GM18498 (cell line): Measurements from ENCODE around the gene TRABD2A.
"Not testable (repeated sequence)": the region's sequence is repeated elsewhere in the genome, so short reads cannot be mapped to it uniquely, and the experiment has no call there.

ENCODE experiments used
- ATAC-seq: cut with Tn5 transposase; IDR thresholded peaks from one replicate; pipeline ENCODE4 v1.9.1; 2021; ENCODE audit warnings: mild to moderate bottlenecking, moderate library complexity; ENCODE audit not compliant: unreplicated experiment

Gene TRABD2A, protein sequence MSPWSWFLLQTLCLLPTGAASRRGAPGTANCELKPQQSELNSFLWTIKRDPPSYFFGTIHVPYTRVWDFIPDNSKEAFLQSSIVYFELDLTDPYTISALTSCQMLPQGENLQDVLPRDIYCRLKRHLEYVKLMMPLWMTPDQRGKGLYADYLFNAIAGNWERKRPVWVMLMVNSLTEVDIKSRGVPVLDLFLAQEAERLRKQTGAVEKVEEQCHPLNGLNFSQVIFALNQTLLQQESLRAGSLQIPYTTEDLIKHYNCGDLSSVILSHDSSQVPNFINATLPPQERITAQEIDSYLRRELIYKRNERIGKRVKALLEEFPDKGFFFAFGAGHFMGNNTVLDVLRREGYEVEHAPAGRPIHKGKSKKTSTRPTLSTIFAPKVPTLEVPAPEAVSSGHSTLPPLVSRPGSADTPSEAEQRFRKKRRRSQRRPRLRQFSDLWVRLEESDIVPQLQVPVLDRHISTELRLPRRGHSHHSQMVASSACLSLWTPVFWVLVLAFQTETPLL

DNA sequence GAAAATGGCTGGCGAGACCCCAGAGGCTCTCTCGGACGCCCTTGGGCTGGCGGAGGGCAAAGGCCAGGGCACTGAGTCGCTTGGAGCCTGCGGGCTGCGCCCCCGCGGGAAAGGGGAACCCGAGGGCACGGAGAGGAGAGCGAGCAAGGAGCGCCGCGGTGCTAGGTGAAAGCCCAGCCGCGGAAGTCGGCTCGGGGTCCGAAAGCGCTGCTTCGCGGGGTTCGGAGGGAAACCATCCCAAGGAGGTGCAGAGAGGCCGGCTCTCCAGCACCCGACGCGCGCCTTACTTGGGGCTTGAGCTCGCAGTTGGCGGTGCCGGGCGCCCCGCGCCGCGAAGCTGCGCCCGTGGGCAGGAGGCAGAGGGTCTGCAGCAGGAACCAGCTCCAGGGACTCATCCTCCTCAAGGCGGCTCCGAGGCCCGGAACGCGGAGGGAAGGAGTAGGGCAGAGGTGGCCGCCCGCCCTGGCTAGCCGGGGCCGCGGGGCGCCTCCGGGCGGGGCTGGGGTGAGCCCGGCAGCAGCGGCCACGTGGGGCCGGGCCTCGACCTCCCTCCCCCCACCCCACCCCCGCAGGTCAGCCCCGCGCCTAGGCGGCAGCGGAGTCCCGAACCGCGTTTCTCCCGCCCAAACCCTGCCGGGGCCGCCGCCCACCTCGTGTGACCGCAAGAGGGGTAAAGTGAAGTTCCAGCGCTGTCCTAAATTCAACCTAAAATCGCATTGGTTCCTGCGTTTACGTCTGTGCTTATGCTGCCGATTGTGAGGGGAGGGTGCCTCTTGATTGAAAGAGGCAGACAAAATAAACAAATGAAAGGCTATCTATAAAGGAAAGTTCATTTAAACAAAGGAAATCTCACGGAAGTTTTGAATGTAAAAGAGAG is at the start of gene TRABD2A:
TRABD2A (minus strand) TSS at position 440 of the 877 bp plus-strand sequence; CDS start at position 395, 45 bp downstream.
- peak; percentile 25 for ATAC-seq

DNA sequence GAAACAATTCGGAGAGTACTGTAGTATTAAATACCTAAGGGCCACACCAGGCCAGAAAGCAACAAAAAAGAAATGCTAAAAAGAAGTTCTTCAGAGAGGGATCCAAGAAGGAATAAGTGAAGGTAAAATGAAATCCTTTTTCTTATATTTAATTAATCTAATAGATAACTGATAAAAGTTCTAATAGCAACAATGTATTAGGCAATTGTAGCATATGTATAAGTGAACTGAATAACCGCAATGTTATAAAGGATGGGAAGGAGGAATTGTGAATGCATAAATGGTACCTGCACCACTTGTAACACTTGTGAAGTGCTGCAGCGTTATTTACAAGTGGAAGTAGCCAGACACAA is 46.4 kb upstream of the TRABD2A start:
- ATAC-seq = no peak

DNA sequence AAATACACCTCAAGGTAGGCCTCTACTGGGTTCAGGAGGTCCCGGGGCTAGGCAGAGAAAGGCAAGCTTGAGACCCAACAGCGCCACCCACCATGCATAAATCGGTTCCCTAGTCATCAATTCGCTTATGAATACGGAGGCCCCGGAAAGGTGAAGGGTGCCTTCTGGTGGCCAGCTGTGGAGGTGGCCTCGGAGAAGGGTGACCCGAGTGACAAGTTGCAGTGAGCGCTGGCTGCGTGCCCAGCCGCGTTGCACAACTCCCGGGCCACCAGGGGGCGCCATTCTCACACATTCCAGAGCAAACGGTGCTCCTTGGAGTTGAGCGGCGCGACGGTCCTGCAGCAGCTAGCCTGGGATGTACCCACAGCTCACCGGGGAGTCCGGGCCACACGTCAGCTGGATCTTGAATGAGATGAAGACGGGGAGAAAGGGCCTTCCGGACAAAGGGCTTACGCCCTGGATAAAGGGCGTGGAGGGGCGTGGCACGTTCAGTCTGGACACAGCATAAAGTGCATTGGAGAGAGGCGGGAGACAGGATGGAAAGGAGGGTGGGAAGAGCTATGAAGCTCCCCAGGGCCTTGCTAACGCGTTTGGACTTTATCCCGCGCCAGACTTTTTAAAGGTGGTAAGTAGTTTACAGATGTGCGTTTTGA is 45.0 kb upstream of the TRABD2A start:
- peak; percentile 83 for ATAC-seq

DNA sequence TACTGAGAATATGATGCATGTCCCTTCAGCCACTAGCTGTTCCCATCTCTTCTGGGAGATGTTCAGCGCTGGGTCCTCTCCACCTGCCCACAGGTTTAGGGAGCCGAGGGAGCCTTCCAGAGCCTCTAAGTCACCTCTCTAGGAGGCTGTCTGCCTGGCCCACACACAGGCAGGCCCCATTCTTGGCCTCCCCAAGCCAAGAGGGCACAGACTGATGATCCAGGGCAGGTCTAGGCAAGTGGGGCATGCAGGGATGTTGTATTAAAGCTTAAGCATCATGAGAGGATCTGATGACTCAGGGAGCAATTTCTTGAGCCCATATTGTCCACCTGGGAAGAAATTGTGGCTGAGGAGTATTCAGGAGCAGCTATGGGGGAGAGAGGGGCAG is 44.4 kb upstream of the TRABD2A start:
- peak; percentile 3 for ATAC-seq

DNA sequence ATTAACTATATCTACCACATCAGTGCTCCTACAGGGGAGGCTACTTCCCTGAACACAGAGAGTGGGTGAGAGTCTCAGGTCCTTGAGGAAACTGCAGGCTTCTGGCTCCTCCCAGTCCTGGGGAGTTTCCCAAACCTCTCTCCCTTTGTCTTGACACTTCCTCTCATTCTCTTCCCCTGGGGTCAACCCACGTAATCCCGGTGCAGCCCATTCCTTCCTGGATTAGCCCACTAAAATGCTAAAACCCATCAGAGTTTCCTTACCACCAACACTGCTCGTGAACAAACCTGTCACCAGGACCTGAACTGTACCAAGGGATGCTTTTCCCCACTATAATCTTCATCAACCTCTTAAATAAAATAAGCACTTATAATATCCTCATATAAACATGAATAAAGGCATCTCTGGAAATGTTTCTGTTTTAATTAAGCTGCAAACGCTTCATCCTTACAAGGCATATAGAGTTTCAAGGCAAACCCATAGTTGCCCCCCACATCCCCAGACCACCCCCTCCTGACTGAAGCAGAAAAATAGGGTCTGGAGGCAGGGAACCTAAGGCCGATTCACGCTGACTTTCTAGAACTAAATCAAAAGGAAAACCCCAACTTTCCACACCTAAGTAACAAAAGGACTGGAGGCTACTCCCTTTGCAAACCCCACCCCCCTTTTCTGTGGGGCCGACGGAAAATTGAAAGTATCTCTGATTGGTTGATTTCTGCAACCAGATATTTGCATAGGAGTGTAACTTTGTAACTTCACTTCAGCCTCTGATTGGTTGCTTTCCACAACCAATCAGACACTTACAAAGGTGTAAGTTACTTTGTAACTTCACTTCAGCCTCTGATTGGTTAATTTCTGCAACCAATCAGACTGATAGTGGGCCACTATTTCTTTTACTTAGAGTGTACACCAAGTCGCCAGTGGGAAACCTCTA is 43.6 kb upstream of the TRABD2A start:
- peak; percentile 13 for ATAC-seq

DNA sequence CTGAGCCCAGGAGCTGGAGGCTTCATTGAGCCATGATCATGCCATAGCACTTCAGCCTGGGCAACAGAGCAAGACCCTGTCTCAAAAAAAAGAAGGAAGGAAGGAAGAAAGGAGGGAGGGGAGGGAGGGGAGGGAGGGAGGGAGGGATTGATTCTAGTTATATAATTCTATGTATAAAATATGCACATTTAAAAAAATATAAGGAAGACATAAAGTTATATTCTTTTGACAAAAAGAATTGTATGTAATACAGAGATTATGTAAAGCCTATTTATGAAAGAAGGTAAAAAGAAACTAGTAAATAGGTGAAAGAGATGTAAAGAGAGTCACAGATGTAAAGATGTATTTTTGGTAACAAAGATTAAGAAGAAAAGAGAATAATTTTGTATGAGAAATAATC is 42.1 kb upstream of the TRABD2A start:
- no peak for ATAC-seq

DNA sequence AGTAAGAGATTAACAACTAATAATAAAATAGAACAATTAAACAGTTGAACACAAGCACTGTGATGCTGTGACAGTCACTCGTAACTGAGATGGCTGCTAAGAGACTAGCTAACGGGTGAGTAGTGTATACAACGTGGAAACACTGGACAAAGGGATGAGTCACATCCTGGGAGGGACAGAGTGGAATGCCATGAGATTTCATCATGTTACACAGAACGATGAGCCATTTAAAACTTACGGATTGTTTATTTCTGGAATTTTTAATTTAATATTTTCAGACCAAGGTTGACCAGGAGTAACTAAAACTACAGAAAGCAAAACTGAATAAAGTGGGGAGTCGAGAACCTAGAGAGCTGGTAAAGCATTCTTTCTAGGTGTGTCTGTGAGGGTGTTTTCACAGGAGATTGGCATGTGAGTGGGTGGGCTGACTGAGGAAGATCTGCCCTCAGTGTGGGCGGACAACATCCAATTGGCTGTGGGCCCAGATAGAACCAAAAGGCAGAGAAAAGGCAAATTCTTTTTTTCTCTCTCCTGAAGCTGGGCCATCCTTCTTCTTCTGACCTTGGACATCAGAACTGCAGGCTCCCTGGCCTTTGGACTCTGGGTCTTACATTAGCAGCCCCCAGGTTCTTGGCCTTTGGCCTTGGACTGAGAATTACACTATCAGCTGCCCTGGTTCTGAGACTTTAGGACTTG is 39.1 kb upstream of the TRABD2A start:
- ATAC-seq = peak; percentile 72

DNA sequence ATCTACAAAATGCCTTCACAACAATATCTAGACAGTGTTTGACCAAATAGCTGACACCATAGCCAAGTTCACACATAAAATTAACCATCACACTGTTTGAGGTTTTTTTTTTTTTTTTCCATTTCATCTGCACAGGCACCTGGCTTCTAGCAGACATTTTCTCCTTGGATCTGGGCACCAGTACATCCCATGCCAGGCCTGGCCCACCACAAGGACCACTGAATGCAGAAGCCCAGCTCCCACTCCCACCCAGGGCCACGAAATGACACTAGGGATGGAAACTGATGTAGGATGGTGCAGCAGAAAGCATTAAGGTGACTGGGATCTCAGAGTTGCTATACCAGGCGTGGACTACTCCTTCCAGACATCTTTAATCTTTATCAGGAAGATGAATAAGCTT is 37.5 kb upstream of the TRABD2A start:
- ATAC-seq = no peak

DNA sequence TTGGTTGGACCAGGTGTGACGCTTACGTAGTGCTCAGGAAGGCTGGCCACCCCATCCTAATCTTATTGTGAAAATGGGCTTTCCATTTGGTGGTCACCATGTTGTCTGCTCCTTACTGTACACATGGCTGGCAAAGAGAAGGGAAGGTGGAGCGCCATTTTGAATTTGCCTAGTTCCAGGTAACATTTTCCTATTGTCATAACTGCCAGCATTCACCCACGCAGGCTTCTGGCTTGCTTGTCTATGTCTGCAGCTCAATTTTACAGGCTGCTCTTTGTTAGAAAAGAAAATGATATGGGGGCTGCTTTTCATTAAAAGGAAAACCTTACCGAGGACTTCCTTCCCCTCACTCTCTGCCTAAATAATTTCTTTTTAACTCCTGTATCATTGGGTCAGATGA is 36.9 kb upstream of the TRABD2A start:
- not testable (repeated sequence) for ATAC-seq

DNA sequence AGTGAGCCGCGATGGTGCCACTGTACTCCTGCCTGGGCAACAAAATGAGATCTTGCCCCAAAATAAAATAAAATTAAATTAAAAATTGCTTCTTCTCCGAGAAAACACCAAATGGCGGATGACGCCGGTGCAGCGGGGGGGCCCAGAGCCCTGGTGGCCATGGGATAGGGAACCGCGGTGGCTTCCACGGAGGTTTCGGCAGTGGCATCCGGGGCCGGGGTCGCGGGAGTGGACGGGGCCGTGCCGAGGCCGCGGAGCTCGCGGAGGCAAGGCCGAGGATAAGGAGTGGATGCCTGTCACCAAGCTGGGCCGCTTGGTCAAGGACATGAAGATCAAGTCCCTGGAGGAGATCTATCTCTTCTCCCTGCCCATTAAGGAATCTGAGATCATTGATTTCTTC is 34.8 kb upstream of the TRABD2A start:
- not testable (repeated sequence) for ATAC-seq

DNA sequence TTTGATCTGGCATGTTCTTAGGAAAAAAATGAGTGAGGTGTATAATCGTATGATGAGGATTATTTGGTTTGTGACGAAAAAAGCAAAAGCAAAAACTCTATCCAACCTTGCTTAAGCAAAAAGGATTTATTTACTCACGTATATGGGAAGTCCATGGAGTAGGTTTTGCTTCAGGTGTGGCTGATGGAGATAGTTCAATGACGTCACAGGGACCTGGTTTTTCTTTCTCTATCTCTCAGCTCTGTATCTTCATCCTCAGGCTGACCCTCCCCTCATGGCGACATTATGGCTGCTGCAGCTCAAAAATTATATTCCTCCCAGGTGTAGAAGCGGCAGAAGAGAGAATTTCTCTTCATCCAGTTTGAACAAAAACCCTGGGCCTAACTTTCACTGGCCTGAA is 33.5 kb upstream of the TRABD2A start:
- no peak for ATAC-seq

DNA sequence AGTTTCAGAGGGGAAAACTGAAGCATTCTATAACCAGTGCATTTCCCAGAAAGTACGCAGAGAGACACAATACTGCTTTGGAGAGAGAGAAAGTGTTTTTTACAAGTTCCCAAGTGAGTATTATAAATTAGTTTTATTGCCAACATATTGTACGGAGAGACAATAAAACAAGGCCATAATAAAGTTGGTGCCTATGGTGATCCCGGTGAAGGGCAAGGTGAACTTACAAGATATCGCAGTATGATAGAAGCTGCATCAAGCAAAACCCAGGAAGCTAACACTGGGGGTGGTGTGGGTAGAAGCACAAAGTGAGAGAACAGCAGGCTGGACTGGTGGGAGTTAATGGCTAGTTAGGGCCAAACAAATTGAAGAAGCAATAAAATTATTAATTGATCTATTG is 32.1 kb upstream of the TRABD2A start:
- no peak for ATAC-seq

DNA sequence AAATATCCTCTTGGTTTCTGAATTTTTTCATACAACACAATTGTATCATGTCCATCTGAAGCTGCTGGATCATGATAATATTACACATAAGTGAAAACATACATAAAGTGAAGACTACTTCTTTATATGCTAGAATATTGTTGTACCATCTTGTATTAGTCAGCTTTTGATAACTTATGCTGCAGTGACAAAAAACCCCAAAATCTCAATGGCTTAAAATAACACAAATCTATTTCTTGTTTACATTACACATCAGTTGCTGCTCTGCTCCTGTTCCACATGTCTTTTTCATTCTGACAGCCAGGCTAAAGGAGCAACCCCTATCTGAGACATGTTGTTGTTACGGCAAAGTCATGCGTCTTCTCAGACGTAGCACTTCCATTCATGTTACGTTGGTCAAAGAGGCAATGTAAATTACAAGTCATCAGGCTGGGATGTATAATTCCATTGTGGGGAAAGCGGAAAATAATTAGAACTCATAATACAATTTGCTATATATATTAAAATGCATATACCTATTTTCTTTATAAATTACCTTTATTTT is 30.3 kb upstream of the TRABD2A start:
- ATAC-seq = no peak

DNA sequence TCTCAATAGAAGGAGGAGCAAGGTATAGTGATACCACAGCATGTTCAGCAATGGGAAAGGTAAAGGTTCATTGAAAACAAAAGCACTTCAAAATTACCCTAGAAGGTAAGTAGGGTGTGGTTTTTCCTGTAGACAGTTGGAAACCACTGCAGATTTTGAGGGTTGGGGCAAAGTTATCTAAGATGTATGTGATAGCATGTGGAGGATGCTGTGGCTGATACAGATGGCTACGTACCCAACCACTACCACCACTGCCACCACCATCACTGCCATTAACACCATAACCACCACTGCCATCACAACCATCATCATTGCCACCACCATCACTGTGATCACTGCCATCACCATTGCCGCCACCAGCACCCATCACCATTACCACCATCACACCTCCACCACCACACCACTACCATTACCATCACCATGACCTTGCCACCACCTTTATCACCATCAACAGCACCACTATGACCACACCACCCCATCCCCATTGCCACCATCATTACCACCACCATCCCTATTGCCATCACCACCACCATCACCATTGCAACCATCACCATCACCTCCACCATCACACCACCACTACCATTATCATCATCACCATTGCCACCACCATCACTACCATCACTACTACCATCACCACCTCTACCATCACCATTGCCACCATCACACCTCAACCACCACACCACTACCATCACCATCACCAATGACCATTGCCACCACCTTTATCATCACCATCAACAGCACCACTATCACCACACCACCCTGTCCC is 28.2 kb upstream of the TRABD2A start:
- no peak for ATAC-seq

DNA sequence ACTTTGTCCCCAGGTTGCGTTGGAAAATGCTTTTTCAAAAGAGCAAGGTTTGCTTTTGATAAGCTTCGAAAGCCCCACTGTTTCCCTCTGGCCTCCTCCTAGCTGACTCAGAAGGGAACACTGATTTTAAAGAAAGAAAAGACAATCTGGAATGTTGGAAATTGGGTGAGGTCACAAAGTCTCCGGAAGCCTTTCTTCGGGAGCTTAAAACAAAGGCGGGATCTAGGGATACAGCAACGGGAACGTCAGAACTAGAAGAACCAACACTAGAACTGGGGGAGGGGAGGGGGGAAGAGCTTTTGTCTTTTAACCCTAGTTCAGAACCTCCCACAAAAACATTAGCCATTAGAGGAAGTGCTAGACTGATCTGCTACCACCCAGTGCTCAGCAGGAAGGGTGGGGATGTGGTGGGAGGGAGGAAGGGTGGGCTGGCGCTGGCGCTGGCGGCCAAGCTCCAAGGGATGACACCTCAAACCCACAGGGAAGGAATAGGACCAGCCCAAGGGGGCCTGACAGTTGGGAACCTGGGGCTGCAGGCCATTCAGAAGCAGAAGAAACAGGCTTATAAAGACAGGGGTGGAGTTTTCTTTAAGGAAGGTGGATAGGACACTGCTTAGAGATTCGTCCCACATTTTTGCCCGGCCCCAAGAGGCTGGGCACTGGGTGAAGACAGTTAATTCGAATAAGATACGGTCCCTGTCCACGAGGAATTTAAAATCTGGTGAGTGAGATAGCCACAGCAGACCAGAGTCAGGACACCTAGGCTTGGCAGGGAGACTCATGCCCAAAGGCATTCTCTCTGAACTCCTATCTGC is 26.2 kb upstream of the TRABD2A start:
- peak; percentile 31 for ATAC-seq

DNA sequence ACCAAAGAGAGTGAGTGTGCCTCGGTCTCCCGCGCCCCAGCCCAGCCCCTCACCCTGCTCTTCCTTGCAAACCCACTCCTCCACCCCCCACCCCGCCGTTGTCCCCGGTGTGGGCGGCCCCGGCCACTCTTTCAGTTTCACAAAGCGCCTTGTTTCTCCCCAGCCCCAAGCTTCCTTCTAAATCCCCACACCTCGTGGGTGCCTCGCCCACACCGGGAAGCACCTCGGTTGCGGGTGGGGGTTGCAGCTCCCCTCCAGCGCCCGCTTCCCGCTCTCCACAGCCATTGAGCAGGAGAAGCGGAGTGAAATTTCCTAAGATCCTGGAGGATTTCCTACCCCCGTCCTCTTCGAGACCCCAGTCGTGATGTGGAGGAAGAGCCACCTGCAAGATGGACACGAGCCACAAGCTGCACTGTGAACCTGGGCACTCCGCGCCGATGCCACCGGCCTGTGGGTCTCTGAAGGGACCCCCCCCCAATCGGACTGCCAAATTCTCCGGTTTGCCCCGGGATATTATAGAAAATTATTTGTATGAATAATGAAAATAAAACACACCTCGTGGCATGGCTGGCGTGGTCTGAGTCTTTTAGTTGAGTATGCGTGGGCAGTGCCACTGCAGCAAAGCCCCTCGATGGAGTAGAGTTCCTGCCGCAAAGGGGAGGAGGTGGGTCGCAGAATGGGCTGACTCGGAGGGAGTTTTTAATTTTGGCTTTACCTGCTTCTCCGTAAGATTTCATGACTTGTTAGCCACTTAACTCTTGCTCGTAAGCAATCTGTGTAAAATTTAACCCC is 25.4 kb upstream of the TRABD2A start:
- ATAC-seq = peak; percentile 31
